ENCODE measurements around the gene EHBP1. TPM values are rescaled to one million over a fixed set of nuclear protein-coding genes. Genes with fewer than 3 reads are reported as not detected.

EHBP1 gene
- total and polyA plus RNA-seq, 11 donors, result 5.2 to 34.2 (median 18.1) TPM

DNA sequence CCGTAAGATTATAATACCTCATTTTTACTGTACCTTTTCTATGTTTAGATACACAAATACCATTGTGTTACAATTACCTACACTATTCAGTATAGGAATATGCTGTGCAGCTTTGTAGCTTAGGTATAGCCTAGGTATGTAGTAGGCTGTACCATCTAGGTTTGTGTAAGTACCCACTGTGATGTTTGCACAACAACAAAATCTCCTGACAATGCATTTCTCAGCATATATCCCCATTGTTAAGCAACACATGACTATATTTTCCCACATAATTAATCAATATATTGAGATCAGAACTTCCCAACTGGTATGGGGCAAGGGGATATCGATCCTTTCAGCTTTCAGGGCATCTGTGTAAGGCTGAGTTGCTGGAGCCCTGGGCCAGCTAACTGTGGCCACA lies 238.8 kb downstream of the EHBP1 start:
- Histone ChIP-seq H3K36me3 (peaks cover 0 to 40% (median 0%) of the 10 kb centered on the region in 9 donors), H3K9me3 (no peaks in the 10 kb centered on the region), H3K27ac (no peak overlapping the region), H3K4me3 (no peak overlapping the region), H3K27me3 (no peaks in the 10 kb centered on the region), H3K4me1 (no peaks in the 10 kb centered on the region)
- TF ChIP-seq, protein P1, sequence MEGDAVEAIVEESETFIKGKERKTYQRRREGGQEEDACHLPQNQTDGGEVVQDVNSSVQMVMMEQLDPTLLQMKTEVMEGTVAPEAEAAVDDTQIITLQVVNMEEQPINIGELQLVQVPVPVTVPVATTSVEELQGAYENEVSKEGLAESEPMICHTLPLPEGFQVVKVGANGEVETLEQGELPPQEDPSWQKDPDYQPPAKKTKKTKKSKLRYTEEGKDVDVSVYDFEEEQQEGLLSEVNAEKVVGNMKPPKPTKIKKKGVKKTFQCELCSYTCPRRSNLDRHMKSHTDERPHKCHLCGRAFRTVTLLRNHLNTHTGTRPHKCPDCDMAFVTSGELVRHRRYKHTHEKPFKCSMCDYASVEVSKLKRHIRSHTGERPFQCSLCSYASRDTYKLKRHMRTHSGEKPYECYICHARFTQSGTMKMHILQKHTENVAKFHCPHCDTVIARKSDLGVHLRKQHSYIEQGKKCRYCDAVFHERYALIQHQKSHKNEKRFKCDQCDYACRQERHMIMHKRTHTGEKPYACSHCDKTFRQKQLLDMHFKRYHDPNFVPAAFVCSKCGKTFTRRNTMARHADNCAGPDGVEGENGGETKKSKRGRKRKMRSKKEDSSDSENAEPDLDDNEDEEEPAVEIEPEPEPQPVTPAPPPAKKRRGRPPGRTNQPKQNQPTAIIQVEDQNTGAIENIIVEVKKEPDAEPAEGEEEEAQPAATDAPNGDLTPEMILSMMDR (IDR thresholded peaks at IDR 0.05), result no peak
- TF ChIP-seq POLR2A (IDR thresholded peaks at IDR 0.05), result no peak
- ATAC-seq (no peak), DNase-seq (no peak)
- intact Hi-C loops (cut with DNase I), result no loop called here
- WGBS, 4 donors, result 98 to 100% (median 100%) methylated on average over 2 of the region's 2 CpGs

DNA sequence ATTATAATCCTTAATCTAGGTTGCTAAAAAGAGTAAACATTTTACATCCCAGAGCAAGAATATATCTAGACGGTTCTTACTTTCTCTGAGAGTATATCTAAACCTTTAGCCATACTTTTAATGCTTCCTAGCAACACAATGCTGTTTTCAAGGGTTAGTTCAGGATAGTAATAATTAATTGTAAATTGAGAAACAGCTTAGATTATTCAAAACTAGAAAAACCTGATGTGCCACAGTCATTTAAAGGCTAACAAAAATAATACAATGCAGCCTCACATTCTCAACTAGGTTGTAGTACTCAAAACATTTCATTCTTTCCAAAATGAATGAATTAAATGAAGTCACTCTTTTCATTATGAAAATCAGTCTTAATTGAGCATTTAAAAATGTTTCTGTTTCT lies 241.9 kb downstream of the EHBP1 start:
- H3K4me1 ChIP-seq, result no peaks in the 10 kb centered on the region
- peaks cover 0 to 47% (median 0%) of the 10 kb centered on the region in 9 donors for H3K36me3 ChIP-seq
- intact Hi-C loops (cut with DNase I), result no loop called here
- no peak overlapping the region for H3K4me3 ChIP-seq
- DNase-seq, result no peak
- H3K9me3 ChIP-seq, result no peaks in the 10 kb centered on the region
- ATAC-seq, result no peak
- TF ChIP-seq POLR2A (IDR thresholded peaks at IDR 0.05), result no peak
- TF ChIP-seq, protein P1 (IDR thresholded peaks at IDR 0.05), result no peak
- H3K27ac ChIP-seq, result no peak overlapping the region
- WGBS, 4 donors, result 84 to 93% (median 89%) methylated on average over 1 of the region's 1 CpG
- no peaks in the 10 kb centered on the region for H3K27me3 ChIP-seq

DNA sequence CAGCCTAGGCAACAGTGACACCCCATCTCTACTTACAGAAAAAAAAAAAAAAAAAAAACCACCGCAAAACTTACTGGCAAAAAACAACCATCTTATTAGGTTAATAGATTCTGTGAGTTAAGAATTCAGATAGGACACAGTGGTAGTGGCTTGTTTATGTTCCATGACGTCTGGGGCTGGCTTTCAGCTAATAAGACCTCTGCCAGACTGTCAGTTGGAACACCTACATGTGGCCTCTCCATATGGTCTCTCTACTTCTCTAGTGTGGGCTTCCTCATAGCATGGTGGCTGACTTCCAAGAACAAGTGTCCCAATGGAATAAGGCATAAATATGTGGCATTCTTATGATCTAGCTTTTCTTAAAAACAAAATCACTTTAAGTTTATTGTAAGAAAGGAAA lies 251.1 kb downstream of the EHBP1 start:
- H3K27ac ChIP-seq, result no peak overlapping the region
- H3K9me3 ChIP-seq, result no peaks in the 10 kb centered on the region
- intact Hi-C loops (cut with DNase I), result no loop called here
- H3K36me3 ChIP-seq, result peaks cover 0 to 40% (median 6%) of the 10 kb centered on the region in 9 donors
- ATAC-seq (no peak), DNase-seq (no peak)
- 72 to 88% (median 80%) methylated on average over 2 of the region's 2 CpGs for WGBS, 4 donors
- no peak overlapping the region for H3K4me3 ChIP-seq
- H3K27me3 ChIP-seq, result no peaks in the 10 kb centered on the region
- H3K4me1 ChIP-seq, result peaks cover 0 to 5% (median 0%) of the 10 kb centered on the region in 12 donors
- no peak for TF ChIP-seq POLR2A (IDR thresholded peaks at IDR 0.05)
- TF ChIP-seq, protein P1 (IDR thresholded peaks at IDR 0.05), result no peak

DNA sequence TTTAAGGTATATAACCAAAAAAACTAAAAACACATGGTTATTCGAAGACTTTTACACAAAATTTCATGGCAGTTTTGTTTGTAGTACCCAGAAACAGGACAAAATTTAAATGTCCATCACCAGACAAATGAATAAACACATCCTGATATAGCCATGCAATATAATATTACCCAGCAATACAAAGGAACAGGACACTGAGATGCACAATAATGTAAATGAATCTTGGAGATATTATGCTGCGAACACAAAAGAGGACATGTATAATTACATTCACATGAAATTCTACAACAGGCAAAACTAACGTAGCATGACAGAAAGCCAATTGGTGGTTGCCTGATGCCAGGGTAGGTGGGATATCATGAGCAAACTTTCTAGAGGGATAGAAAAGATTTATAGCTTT lies 252.7 kb downstream of the EHBP1 start:
- intact Hi-C loops (cut with DNase I), result no loop called here
- ATAC-seq (no peak), DNase-seq (no peak)
- H3K27ac ChIP-seq, result no peak overlapping the region
- no peaks in the 10 kb centered on the region for H3K9me3 ChIP-seq
- H3K4me1 ChIP-seq, result peaks cover 0 to 5% (median 0%) of the 10 kb centered on the region in 12 donors
- no peak for TF ChIP-seq POLR2A (IDR thresholded peaks at IDR 0.05)
- TF ChIP-seq, protein P1 (IDR thresholded peaks at IDR 0.05), result no peak
- peaks cover 0 to 42% (median 6%) of the 10 kb centered on the region in 9 donors for H3K36me3 ChIP-seq
- 98% methylated on average over 3 of the region's 3 CpGs for WGBS, 4 donors
- H3K27me3 ChIP-seq, result no peaks in the 10 kb centered on the region
- H3K4me3 ChIP-seq, result no peak overlapping the region
